Endothelial cell of umbilical vein (primary cell): ENCODE data around the gene RTN1. TPM values are rescaled to one million over a fixed set of nuclear protein-coding genes. Genes with fewer than 3 reads are reported as not detected.

ENCODE experiments used
- BruUV-seq: library from RNA; stranded (reverse); fragments of 400-500 nt; replicated peaks from 2 replicates; lab custom pipeline; 2021; lab: Mats Ljungman, UMichigan
- CTCF ChIA-PET: fragments of 300-600, 350-600 bp; sonication (Branson Sonifier 250); formaldehyde crosslinking; loops from one replicate; lab custom pipeline; 2021; ENCODE audit warnings: antibody characterized with exemption, inconsistent platforms; lab: Charles Lee
- POLR2A ChIA-PET: fragments of 300-600, 350-600 bp; sonication (Branson Sonifier 250); formaldehyde crosslinking; loops from one replicate; lab custom pipeline; 2021; ENCODE audit warnings: antibody characterized with exemption, inconsistent platforms; lab: Charles Lee
- DNase-seq: peaks from one replicate; pipeline ENCODE4 v3.0.0-alpha.2; 2011; ENCODE audit warnings: low read depth, low spot score
- FAIRE-seq: peaks from 2 replicates; lab custom pipeline; 2011; peaks lifted over from hg19 to GRCh38; lab: Jason Lieb, UNC
- H2AFZ ChIP-seq: 2 replicates; pipeline ENCODE4 v1.6.0; 2012; ENCODE audit warnings: low read depth, low read length, control low read depth, inconsistent platforms
- H3K27ac ChIP-seq: 2 replicates; pipeline ENCODE4 v1.5.1; 2011; ENCODE audit warnings: low read depth, mild to moderate bottlenecking, control low read depth, low read length, moderate library complexity; ENCODE audit not compliant: insufficient read depth
- H3K27me3 ChIP-seq, 2 experiments: 2 replicates each; pipeline versions ENCODE4 v1.6.0 to v1.6.1; 2011; ENCODE audit warnings: low read length in 2 of 2, mixed read lengths in 1 of 2; ENCODE audit not compliant: control insufficient read depth in 2 of 2, insufficient read depth in 2 of 2
- H3K36me3 ChIP-seq, 2 experiments: 2 replicates in 1 of 2; 3 replicates in 1 of 2; pipeline ENCODE4 v1.5.1; 2011; ENCODE audit warnings: low read length in 2 of 2, mild to moderate bottlenecking in 1 of 2, moderate library complexity in 1 of 2; ENCODE audit not compliant: control insufficient read depth in 2 of 2, insufficient read depth in 2 of 2; ENCODE audit errors: extremely low read depth in 1 of 2
- H3K4me1 ChIP-seq: 3 replicates; pipeline ENCODE4 v1.5.1; 2011; ENCODE audit warnings: mild to moderate bottlenecking, low read length; ENCODE audit not compliant: control insufficient read depth, insufficient read depth; ENCODE audit errors: extremely low read depth
- H3K4me2 ChIP-seq: 2 replicates; pipeline ENCODE4 v1.6.1; 2011; ENCODE audit warnings: low read length, control low read depth, mixed read lengths; ENCODE audit not compliant: insufficient read depth
- H3K4me3 ChIP-seq, 3 experiments: fragments of 200-600 bp in 1 of 3; sonication (generic), shearing (Covaris generic) in 1 of 3; replicated peaks in 1 of 3; 2 replicates each; pipeline ENCODE4 v1.5.1; 2011 to 2016; ENCODE audit warnings: control low read depth in 3 of 3, low read length in 3 of 3, mild to moderate bottlenecking in 2 of 3, inconsistent platforms in 1 of 3, low read depth in 1 of 3, moderate library complexity in 1 of 3; ENCODE audit not compliant: insufficient read depth in 1 of 3
- H3K79me2 ChIP-seq: 2 replicates; pipeline ENCODE4 v1.6.0; 2012; ENCODE audit warnings: low read length, inconsistent platforms; ENCODE audit not compliant: control insufficient read depth, insufficient read depth
- H3K9ac ChIP-seq: replicated peaks from 2 replicates; pipeline ENCODE3; 2011; ENCODE audit warnings: low read length, control low read depth; ENCODE audit not compliant: insufficient read depth; ENCODE audit errors: extremely low read depth
- H3K9me1 ChIP-seq: replicated peaks from 3 replicates; pipeline ENCODE4 v1.6.0; 2011; ENCODE audit warnings: mild to moderate bottlenecking, low read length; ENCODE audit not compliant: control insufficient read depth, insufficient read depth; ENCODE audit errors: extremely low read depth
- H3K9me3 ChIP-seq: replicated peaks from 2 replicates; pipeline ENCODE4 v1.5.1; 2012; ENCODE audit warnings: low read length, inconsistent platforms; ENCODE audit not compliant: control insufficient read depth, insufficient read depth
- H4K20me1 ChIP-seq: replicated peaks from 2 replicates; pipeline ENCODE3; 2011; ENCODE audit warnings: mild to moderate bottlenecking, low read length; ENCODE audit not compliant: control insufficient read depth, insufficient read depth; ENCODE audit errors: extremely low read depth
- EZH2 ChIP-seq: IDR thresholded peaks from 2 replicates; pipeline ENCODE4 v1.6.1; 2012; ENCODE audit warnings: borderline replicate concordance, low read depth, mild to moderate bottlenecking, moderate library complexity, low read length, inconsistent platforms; ENCODE audit not compliant: severe bottlenecking
- FOS ChIP-seq: IDR thresholded peaks from 2 replicates; pipeline ENCODE4 v1.6.1; 2011; ENCODE audit warnings: mild to moderate bottlenecking, low read length, moderate library complexity, borderline replicate concordance; ENCODE audit not compliant: insufficient read depth
- GATA2 ChIP-seq: IDR thresholded peaks from 2 replicates; pipeline ENCODE4 v1.7.0; 2011; ENCODE audit warnings: low read depth, mild to moderate bottlenecking, moderate library complexity, mixed read lengths, low read length; ENCODE audit not compliant: insufficient read length, insufficient read depth
- JUN ChIP-seq: IDR thresholded peaks from 2 replicates; pipeline ENCODE4 v1.6.1; 2011; ENCODE audit warnings: borderline replicate concordance, low read depth; ENCODE audit not compliant: insufficient read length, insufficient read depth
- MYC ChIP-seq: IDR thresholded peaks from one replicate; pipeline ENCODE4 v1.6.1; 2011; ENCODE audit warnings: mild to moderate bottlenecking, low read depth, low read length
- POLR2A ChIP-seq: IDR thresholded peaks from 2 replicates; pipeline ENCODE4 v1.6.1; 2012; ENCODE audit warnings: low read depth, mild to moderate bottlenecking, control low read depth, low read length
- POLR2AphosphoS5 ChIP-seq: IDR thresholded peaks from 2 replicates; pipeline ENCODE4 v1.6.1; 2012; ENCODE audit warnings: low read depth, mild to moderate bottlenecking, control low read depth, low read length, moderate library complexity; ENCODE audit not compliant: insufficient read depth
- dilution Hi-C: fragments of 300-500 bp; cut with MboI; formaldehyde crosslinking; loops from one replicate; pipeline ENCODE4 v1.15.0; 2019; ENCODE audit warnings: low sequenced_read_pairs; ENCODE audit not compliant: extremely low pct_ligation_motif_present
- intact Hi-C: fragments of 100-400 bp; cut with micrococcal nuclease; formaldehyde crosslinking; loops from one replicate; pipeline ENCODE4 v1.10.0; 2022
- polyA plus RNA-seq, 4 experiments: library from polyadenylated mRNA; depleted of rRNA in 3 of 4; stranded (reverse) in 3 of 4; unstranded in 1 of 4; fragments of >200 nt; gene quantifications; 2 replicates each; pipeline versions ENCODE4 v1.2.1 to v1.2.3, GENCODE V29; 2011 to 2012; ENCODE audit warnings: missing spikeins in 1 of 4
- total RNA-seq: library from RNA; stranded (reverse); gene quantifications from 2 replicates; pipeline ENCODE4 v1.2.3, GENCODE V29; 2021
- TF ChIP-seq, protein P1 (sequence below), 2 donors: IDR thresholded peaks; 1 replicate in 1 of 2; 2 replicates in 1 of 2; pipeline ENCODE4 v1.5.1; 2011; ENCODE audit warnings: low read length in 2 of 2, mild to moderate bottlenecking in 2 of 2, moderate library complexity in 2 of 2, control low read depth in 1 of 2, inconsistent platforms in 1 of 2, low read depth in 1 of 2; ENCODE audit not compliant: insufficient read depth in 1 of 2; ENCODE audit errors: extremely low read depth in 1 of 2
- TF ChIP-seq, protein P2 (sequence below): IDR thresholded peaks from 2 replicates; pipeline ENCODE4 v1.6.1; 2011; ENCODE audit not compliant: insufficient read depth, insufficient read length

RTN1 gene
- total and polyA plus RNA-seq, 2 donors (not counting 3 experiments of a cell fraction or from before 2014, with no cell fraction given), result 0.10 to 0.29 TPM

DNA sequence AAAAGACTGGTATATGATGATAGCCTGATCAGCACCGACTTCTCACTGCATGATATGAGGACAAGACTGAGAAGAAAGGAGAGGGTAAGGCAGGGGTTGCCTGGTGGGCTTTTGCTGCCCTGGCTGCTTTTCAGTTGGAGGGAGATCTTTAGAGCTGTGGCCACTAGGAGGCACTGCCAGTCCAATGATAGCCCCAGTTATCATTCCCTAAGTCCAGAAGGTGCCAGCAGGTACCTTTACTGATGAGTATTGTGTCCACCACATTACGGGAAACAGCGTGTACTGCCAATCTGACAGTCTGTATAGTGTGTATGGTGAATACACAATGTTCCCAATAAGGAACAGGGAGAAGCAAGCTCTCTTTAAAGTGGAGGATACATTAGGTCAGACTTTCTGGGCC, 238.2 kb downstream of the RTN1 start:
- peaks cover 16 to 47% of the 10 kb centered on the region in 2 experiments for H3K27me3 ChIP-seq
- ChIA-PET POLR2A (no interaction called here), CTCF (interaction anchor here (0.8 to 2.7 kb wide), 29 partner anchors 9 to 551 kb away, joined by 3 to 154 read pairs (median 4); partner anchors contain the start of gene LRRC9)
- no peaks in the 10 kb centered on the region for H3K9me3 ChIP-seq
- H2AFZ ChIP-seq, result no peak overlapping the region
- H3K4me2 ChIP-seq, result no peak overlapping the region
- peak; percentile 24 for DNase-seq
- dilution Hi-C loops, result no loop called here
- H3K79me2 ChIP-seq, result no peaks in the 10 kb centered on the region
- H3K4me3 ChIP-seq, result no peak overlapping the region
- H4K20me1 ChIP-seq, result no peaks in the 10 kb centered on the region
- no peak overlapping the region for H3K27ac ChIP-seq
- TF ChIP-seq, protein P1, sequence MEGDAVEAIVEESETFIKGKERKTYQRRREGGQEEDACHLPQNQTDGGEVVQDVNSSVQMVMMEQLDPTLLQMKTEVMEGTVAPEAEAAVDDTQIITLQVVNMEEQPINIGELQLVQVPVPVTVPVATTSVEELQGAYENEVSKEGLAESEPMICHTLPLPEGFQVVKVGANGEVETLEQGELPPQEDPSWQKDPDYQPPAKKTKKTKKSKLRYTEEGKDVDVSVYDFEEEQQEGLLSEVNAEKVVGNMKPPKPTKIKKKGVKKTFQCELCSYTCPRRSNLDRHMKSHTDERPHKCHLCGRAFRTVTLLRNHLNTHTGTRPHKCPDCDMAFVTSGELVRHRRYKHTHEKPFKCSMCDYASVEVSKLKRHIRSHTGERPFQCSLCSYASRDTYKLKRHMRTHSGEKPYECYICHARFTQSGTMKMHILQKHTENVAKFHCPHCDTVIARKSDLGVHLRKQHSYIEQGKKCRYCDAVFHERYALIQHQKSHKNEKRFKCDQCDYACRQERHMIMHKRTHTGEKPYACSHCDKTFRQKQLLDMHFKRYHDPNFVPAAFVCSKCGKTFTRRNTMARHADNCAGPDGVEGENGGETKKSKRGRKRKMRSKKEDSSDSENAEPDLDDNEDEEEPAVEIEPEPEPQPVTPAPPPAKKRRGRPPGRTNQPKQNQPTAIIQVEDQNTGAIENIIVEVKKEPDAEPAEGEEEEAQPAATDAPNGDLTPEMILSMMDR (IDR thresholded peaks at IDR 0.05; ENCODE audit: extremely low read depth in 1 of 2, insufficient read depth in 1 of 2, low read depth in 1 of 2, low read length in 2 of 2), result peak; percentile 49 to 52
- TF ChIP-seq POLR2AphosphoS5 (no peak), POLR2A (no peak), GATA2 (no peak)
- peak; percentile 44 for FAIRE-seq
- no peaks in the 10 kb centered on the region for H3K9me1 ChIP-seq
- H3K9ac ChIP-seq, result no peak overlapping the region
- H3K36me3 ChIP-seq, result no peaks in the 10 kb centered on the region
- H3K4me1 ChIP-seq, result no peaks in the 10 kb centered on the region
- intact Hi-C loops, result loop anchor here (1.0 to 2.0 kb wide), 4 partner anchors 265 to 552 kb away; no protein-coding TSS in a partner anchor
- BruUV-seq, result no TSS peak

DNA sequence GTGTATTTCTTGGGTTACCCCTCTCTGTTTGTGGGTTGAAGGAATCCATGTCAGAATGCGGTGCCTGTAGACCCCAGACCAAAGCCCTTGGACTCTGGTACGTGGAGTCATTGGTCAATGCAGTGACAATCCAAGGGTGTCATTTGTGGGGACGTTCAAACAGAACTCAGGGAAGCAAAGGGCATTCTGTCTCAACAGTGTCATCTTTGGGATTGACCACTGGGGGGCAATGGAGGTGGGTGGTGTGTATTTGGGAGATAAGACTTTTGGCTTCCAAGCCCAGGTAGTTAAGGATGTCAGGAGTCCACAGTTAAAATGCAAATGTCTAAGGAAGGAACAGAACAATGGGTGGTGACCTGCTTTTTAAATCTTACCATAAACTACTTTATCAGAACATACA, 239.3 kb downstream of the RTN1 start:
- no peaks in the 10 kb centered on the region for H3K4me1 ChIP-seq
- H2AFZ ChIP-seq, result no peak overlapping the region
- no peaks in the 10 kb centered on the region for H3K36me3 ChIP-seq

More for the DNA sequence above, 239.3 kb downstream of the RTN1 start:
- FAIRE-seq (no peak), DNase-seq (no peak)
- no peak overlapping the region for H3K4me2 ChIP-seq
- H3K9me3 ChIP-seq, result no peaks in the 10 kb centered on the region
- H3K4me3 ChIP-seq, result no peak overlapping the region
- H4K20me1 ChIP-seq, result no peaks in the 10 kb centered on the region
- TF ChIP-seq, protein P2, sequence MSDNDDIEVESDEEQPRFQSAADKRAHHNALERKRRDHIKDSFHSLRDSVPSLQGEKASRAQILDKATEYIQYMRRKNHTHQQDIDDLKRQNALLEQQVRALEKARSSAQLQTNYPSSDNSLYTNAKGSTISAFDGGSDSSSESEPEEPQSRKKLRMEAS, result no peak
- TF ChIP-seq POLR2AphosphoS5, result no peak
- TF ChIP-seq FOS, result no peak
- TF ChIP-seq GATA2, result no peak
- no peak for TF ChIP-seq EZH2
- no peak for TF ChIP-seq POLR2A
- TF ChIP-seq, protein P1 (IDR thresholded peaks at IDR 0.05; ENCODE audit: extremely low read depth in 1 of 2, insufficient read depth in 1 of 2, low read depth in 1 of 2, low read length in 2 of 2), result no peak
- TF ChIP-seq JUN, result no peak
- no peak for TF ChIP-seq MYC
- intact Hi-C loops, result no loop called here
- no peak overlapping the region for H3K9ac ChIP-seq
- H3K79me2 ChIP-seq, result no peaks in the 10 kb centered on the region
- ChIA-PET POLR2A (no interaction called here), CTCF (interaction anchor here (2.6 to 2.7 kb wide), 3 partner anchors 266 to 553 kb away, joined by 21 to 154 read pairs (median 77); no protein-coding TSS in a partner anchor)
- H3K27ac ChIP-seq, result no peak overlapping the region
- BruUV-seq, result no TSS peak
- H3K9me1 ChIP-seq, result no peaks in the 10 kb centered on the region
- dilution Hi-C loops, result no loop called here
- H3K27me3 ChIP-seq, result peaks cover 16 to 47% of the 10 kb centered on the region in 2 experiments
